Activated CD4-positive, alpha-beta T cell treated with anti-CD3 and anti-CD28 coated beads for 36 hours (primary cell): ENCODE results near the gene LY6G5C. TPM values are rescaled to one million over a fixed set of nuclear protein-coding genes. Genes with fewer than 3 reads are reported as not detected.

Experiments used
- ATAC-seq: fragments of 200-7000 bp; cut with Tn5 transposase; one replicate; pipeline ENCODE4 v1.10.0; 2021; ENCODE audit warnings: mild to moderate bottlenecking, moderate library complexity
- CTCF ChIA-PET: fragments of 350-600 bp; sonication (Branson Sonifier 250); formaldehyde crosslinking; loops from one replicate; lab custom pipeline; 2021; ENCODE audit warnings: antibody characterized with exemption; lab: Charles Lee
- POLR2A ChIA-PET: fragments of 350-600 bp; sonication (Branson Sonifier 250); formaldehyde crosslinking; loops from one replicate; lab custom pipeline; 2021; ENCODE audit warnings: antibody characterized with exemption, inconsistent platforms; lab: Charles Lee
- DNase-seq: peaks from one replicate; pipeline ENCODE4 v3.0.0-alpha.2; 2020
- H3K27ac Mint-ChIP-seq: one replicate; pipeline ENCODE4 v1.8.0; 2021; ENCODE audit warnings: mixed read lengths
- H3K27me3 Mint-ChIP-seq: one replicate; pipeline ENCODE4 v1.8.0; 2021; ENCODE audit warnings: mixed read lengths
- H3K36me3 Mint-ChIP-seq: one replicate; pipeline ENCODE4 v1.8.0; 2021; ENCODE audit warnings: low read depth, mixed read lengths
- H3K4me1 Mint-ChIP-seq: one replicate; pipeline ENCODE4 v1.8.0; 2021; ENCODE audit warnings: mixed read lengths
- H3K4me3 Mint-ChIP-seq: one replicate; pipeline ENCODE4 v1.8.0; 2021; ENCODE audit warnings: mild to moderate bottlenecking, moderate library complexity, mixed read lengths
- H3K9me3 Mint-ChIP-seq: one replicate; pipeline ENCODE4 v1.8.0; 2021; ENCODE audit warnings: low read depth, mixed read lengths
- intact Hi-C, 2 experiments: fragments of 100-400 bp; cut with DNase I in 1 of 2; cut with micrococcal nuclease in 1 of 2; formaldehyde crosslinking; loops; one replicate each; pipeline versions ENCODE4 v1.14.2 to v1.15.1; 2022 to 2024; cut with DNase I, micrococcal nuclease
- total RNA-seq, 2 experiments: library from RNA; stranded (reverse); gene quantifications; one replicate each; pipeline ENCODE4 v1.2.3, GENCODE V29; 2021

The LY6G5C gene
- total RNA-seq, 2 experiments from 2014 or later: 1.2 to 1.5 TPM

- Mint-ChIP-seq H3K27me3 (no peaks in the 10 kb centered on the region), H3K4me1 (peaks cover 34% of the 10 kb centered on the region), H3K36me3 (peaks cover 4% of the 10 kb centered on the region), H3K9me3 (no peaks in the 10 kb centered on the region), H3K4me3 (no peak overlapping the region), H3K27ac (no peak overlapping the region)
- DNase-seq: no peak
- POLR2A ChIA-PET: interaction anchor here (0.6 kb wide), 1 partner anchor 448 kb away, joined by 4 read pairs; no protein-coding TSS in a partner anchor
- intact Hi-C loops: no loop called here
- CTCF ChIA-PET: interaction anchor here (0.5 to 1.2 kb wide), 3 partner anchors 8 to 571 kb away, joined by 3 read pairs; no protein-coding TSS in a partner anchor
- ATAC-seq: no peak
Observed at GRCh38 chr6:31723980-31724691, 43.3 kb upstream of the LY6G5C start.

- CTCF ChIA-PET: interaction anchor here (0.5 to 1.2 kb wide), 3 partner anchors 8 to 570 kb away, joined by 3 read pairs; no protein-coding TSS in a partner anchor
- Mint-ChIP-seq H3K4me3 (no peak within 1 kb of the TSS), H3K36me3 (peaks cover 4% of the 10 kb centered on the region), H3K27ac (no peak within 1 kb of the TSS), H3K9me3 (no peaks in the 10 kb centered on the region), H3K4me1 (peaks cover 28% of the 10 kb centered on the region), H3K27me3 (no peaks in the 10 kb centered on the region)
- intact Hi-C loops: no loop called here
- POLR2A ChIA-PET: no interaction called here
- DNase-seq (no peak), ATAC-seq (no peak)
Observed at GRCh38 chr6:31723245-31723979, 42.5 kb upstream of the LY6G5C start, which contains the start of gene MPIG6B. MPIG6B (plus strand) TSS chr6:31723373; CDS start chr6:31723384, 11 bp downstream.

- POLR2A ChIA-PET: no interaction called here
- Mint-ChIP-seq H3K27me3 (no peaks in the 10 kb centered on the region), H3K9me3 (no peaks in the 10 kb centered on the region), H3K36me3 (peaks cover 4% of the 10 kb centered on the region), H3K4me3 (no peak overlapping the region), H3K4me1 (peaks cover 17% of the 10 kb centered on the region), H3K27ac (no peak overlapping the region)
- no peak for DNase-seq
- intact Hi-C loops: no loop called here
- CTCF ChIA-PET: interaction anchor here (0.6 to 0.9 kb wide), 3 partner anchors 11 to 180 kb away, joined by 3 read pairs; no protein-coding TSS in a partner anchor
- ATAC-seq: no peak
Observed at GRCh38 chr6:31722173-31722572, 41.3 kb upstream of the LY6G5C start.

DNA sequence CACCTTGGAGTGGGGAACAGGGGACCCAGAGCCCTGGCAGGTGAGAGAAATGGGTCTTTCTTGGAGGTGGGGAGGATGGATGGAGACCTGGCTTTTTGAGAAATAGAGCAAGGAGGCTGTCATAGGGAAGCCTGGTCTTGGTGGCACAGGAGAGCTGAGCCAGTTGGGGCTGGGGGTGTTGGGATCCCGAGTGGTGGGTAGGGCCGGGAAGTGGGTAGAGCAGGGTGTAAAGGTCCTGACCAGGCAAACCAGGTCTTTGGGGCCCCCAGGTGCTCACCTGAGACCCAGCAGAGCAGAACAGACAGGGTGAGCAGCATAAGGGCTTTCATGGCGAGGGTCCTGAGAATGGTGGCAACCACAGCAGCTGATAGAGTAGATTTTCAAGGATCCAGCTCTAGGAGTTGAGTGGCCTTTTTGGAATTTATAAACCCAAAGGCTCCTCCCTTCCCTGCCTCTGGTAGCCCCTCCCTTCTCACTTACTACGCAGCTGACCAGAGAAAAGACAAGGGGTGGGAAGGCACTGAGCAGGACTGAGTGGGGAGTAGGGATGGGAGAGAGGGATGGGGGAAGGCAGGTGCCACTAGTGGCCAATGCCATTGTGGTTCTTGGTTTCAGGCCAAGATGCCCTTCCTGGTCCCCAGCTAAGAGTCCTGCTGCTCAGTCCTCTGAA lies 40.6 kb upstream of the LY6G5C start, which contains the start of gene LY6G6C:
Gene LY6G6C (minus strand): TSS at position 396 of the 670 bp plus-strand sequence. CDS start 67 bp downstream, at position 329.
- CTCF ChIA-PET: interaction anchor here (0.6 to 0.9 kb wide), 3 partner anchors 10 to 18 kb away, joined by 3 to 4 read pairs (median 3); partner anchors contain the start of gene MSH5
- Mint-ChIP-seq H3K4me1 (peaks cover 11% of the 10 kb centered on the region), H3K27ac (no peak within 1 kb of the TSS), H3K4me3 (no peak within 1 kb of the TSS), H3K9me3 (no peaks in the 10 kb centered on the region), H3K36me3 (no peaks in the 10 kb centered on the region), H3K27me3 (no peaks in the 10 kb centered on the region)
- ATAC-seq: no peak
- POLR2A ChIA-PET: no interaction called here
- DNase-seq: no peak
- intact Hi-C loops: no loop called here

GRCh38 chr6:31720196-31720770 lies 39.4 kb upstream of the LY6G5C start:
- no peaks in the 10 kb centered on the region for H3K4me1 Mint-ChIP-seq
- no peak overlapping the region for H3K4me3 Mint-ChIP-seq
- no peak overlapping the region for H3K27ac Mint-ChIP-seq
- H3K9me3 Mint-ChIP-seq: no peaks in the 10 kb centered on the region
- ChIA-PET POLR2A (no interaction called here), CTCF (interaction anchor here (0.9 kb wide), 1 partner anchor 386 kb away, joined by 3 read pairs; no protein-coding TSS in a partner anchor)
- H3K36me3 Mint-ChIP-seq: no peaks in the 10 kb centered on the region
- ATAC-seq: no peak
- DNase-seq: no peak
- no peaks in the 10 kb centered on the region for H3K27me3 Mint-ChIP-seq
- intact Hi-C loops: no loop called here

DNA sequence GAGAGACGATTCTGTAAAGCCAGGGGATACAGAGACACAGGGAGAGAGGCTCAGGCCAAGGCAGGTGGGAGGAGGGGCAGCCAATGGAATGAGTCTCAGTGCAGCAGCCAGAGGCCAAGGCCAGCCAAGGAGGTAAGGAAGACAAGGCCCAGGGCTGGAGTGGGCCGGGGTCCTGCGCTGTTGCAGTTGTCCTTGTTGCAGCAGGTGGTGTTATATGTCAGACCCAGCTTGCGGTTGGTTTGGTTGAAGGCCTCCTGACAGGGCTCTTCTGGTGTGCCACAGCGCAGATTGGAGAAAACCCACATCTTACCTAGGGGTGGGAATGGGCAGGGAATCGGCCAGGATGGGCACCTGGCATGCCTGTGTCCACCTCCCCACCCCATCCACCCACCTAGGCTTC lies 38.1 kb upstream of the LY6G5C start:
- H3K4me1 Mint-ChIP-seq: no peaks in the 10 kb centered on the region
- CTCF ChIA-PET: no interaction called here
- intact Hi-C loops: no loop called here
- no peak overlapping the region for H3K4me3 Mint-ChIP-seq
- no peak for DNase-seq
- H3K27ac Mint-ChIP-seq: no peak overlapping the region
- no peak for ATAC-seq
- H3K9me3 Mint-ChIP-seq: no peaks in the 10 kb centered on the region
- POLR2A ChIA-PET: no interaction called here
- no peaks in the 10 kb centered on the region for H3K36me3 Mint-ChIP-seq
- H3K27me3 Mint-ChIP-seq: no peaks in the 10 kb centered on the region

- ATAC-seq (no peak), DNase-seq (no peak)
- CTCF ChIA-PET: no interaction called here
- no peaks in the 10 kb centered on the region for H3K36me3 Mint-ChIP-seq
- no peak overlapping the region for H3K4me3 Mint-ChIP-seq
- no peaks in the 10 kb centered on the region for H3K27me3 Mint-ChIP-seq
- H3K9me3 Mint-ChIP-seq: no peaks in the 10 kb centered on the region
- POLR2A ChIA-PET: no interaction called here
- intact Hi-C loops: no loop called here
- no peak overlapping the region for H3K27ac Mint-ChIP-seq
- no peaks in the 10 kb centered on the region for H3K4me1 Mint-ChIP-seq
Observed at GRCh38 chr6:31718265-31718664, 37.4 kb upstream of the LY6G5C start.

- DNase-seq (no peak), ATAC-seq (no peak)
- no peaks in the 10 kb centered on the region for H3K9me3 Mint-ChIP-seq
- intact Hi-C loops: no loop called here
- ChIA-PET POLR2A (no interaction called here), CTCF (no interaction called here)
- no peaks in the 10 kb centered on the region for H3K4me1 Mint-ChIP-seq
- H3K4me3 Mint-ChIP-seq: no peak overlapping the region
- H3K27me3 Mint-ChIP-seq: no peaks in the 10 kb centered on the region
- H3K36me3 Mint-ChIP-seq: no peaks in the 10 kb centered on the region
- no peak overlapping the region for H3K27ac Mint-ChIP-seq
Observed at GRCh38 chr6:31717499-31718222, 36.8 kb upstream of the LY6G5C start.

DNA sequence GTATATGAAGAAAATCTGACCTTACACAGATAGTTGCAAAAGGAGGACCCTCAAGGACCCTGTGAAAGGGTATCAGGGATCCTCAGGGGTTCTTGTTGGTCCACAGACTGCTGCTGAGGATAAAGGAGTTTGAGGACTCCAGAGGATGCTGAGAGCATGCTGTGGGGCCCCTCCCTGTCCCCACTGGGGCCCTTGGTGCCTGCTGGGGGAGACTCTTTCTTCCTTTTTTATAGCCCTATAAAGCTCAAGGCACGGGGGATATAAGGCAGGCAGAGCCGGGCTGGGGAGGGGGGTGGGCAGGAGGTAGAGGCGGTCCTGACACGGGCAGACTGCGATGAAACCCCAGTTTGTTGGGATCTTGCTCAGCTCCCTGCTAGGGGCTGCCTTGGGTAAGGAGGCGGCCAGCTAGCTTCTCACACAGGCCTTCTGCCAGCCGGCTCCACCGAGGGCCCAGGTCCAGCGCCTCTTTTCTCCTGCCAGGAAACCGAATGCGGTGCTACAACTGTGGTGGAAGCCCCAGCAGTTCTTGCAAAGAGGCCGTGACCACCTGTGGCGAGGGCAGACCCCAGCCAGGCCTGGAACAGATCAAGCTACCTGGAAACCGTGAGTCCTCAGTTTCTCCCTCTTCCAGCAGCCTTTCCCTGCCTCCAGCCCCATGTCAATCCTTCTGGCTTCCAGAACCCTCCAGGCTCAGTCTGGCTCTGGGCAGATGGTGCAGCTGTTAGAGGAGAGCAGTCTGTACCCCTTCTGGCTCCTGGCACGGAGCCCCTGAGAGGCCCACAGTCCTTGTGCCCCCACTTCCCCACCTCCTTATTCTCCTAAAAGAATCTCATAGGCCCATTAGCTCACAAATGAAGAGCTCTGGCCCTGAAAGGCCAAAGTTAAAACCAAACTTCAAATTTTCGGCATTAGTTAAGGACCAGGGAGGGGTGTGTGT lies 34.4 kb upstream of the LY6G5C start, which contains the start of gene LY6G6D:
Gene LY6G6D (plus strand): TSS at position 327 of the 937 bp plus-strand sequence. CDS start 8 bp downstream, at position 335.
- no peaks in the 10 kb centered on the region for H3K9me3 Mint-ChIP-seq
- peaks cover 8% of the 10 kb centered on the region for H3K4me1 Mint-ChIP-seq
- H3K27me3 Mint-ChIP-seq: no peaks in the 10 kb centered on the region
- no peaks in the 10 kb centered on the region for H3K36me3 Mint-ChIP-seq
- DNase-seq (no peak), ATAC-seq (no peak)
- no peak within 1 kb of the TSS for H3K27ac Mint-ChIP-seq
- CTCF ChIA-PET: interaction anchor here (0.6 to 1.3 kb wide), 6 partner anchors 9 to 153 kb away, joined by 3 to 4 read pairs (median 3); partner anchors contain the start of genes LY6G5C and LY6G6F
- intact Hi-C loops: no loop called here
- POLR2A ChIA-PET: no interaction called here
- no peak within 1 kb of the TSS for H3K4me3 Mint-ChIP-seq
